HG02938 (cell line): ENCODE results near the gene APOL6.
"Not testable (repeated sequence)": the region's sequence is repeated elsewhere in the genome, so short reads cannot be mapped to it uniquely, and the experiment has no call there.

ENCODE experiments used
- ATAC-seq: cut with Tn5 transposase; IDR thresholded peaks from one replicate; pipeline ENCODE4 v1.9.1; 2021; ENCODE audit warnings: mild to moderate bottlenecking, moderate library complexity; ENCODE audit not compliant: unreplicated experiment

APOL6 gene

GRCh38 chr22:35634943-35635540 is 13.2 kb upstream of the APOL6 start:
- ATAC-seq: no peak

GRCh38 chr22:35637254-35637653 is 11.0 kb upstream of the APOL6 start:
- no peak for ATAC-seq

GRCh38 chr22:35638001-35638400 is 10.2 kb upstream of the APOL6 start:
- ATAC-seq: no peak

- ATAC-seq: no peak
These were observed 9.8 kb upstream of the APOL6 start for GRCh38 chr22:35638410-35638809.

- ATAC-seq: no peak
These were observed 6.6 kb upstream of the APOL6 start for GRCh38 chr22:35641494-35642120.

DNA sequence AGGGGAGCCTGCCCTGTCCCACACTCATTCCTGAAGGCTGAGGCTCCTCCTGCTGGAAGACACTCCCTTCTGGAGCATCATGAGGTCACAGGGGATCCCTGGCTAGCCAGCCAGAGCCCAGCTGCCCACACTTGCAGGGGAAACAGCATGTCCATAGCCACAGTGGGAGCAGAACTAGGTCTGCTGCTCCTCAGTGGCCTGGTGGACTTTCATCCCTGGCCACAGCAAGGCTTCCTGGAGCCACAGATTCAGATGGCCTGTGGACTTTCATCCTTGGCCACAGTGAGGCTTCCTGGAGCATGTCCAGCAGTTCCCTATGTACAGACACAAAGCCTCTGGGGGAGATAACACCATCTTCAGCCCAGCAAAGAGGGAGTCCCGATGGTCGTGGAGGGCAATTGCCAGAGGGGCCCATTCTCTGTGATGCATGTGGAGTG is 5.9 kb upstream of the APOL6 start:
- ATAC-seq: no peak

- ATAC-seq: no peak
These were observed 4.3 kb upstream of the APOL6 start for GRCh38 chr22:35643991-35644390.

DNA sequence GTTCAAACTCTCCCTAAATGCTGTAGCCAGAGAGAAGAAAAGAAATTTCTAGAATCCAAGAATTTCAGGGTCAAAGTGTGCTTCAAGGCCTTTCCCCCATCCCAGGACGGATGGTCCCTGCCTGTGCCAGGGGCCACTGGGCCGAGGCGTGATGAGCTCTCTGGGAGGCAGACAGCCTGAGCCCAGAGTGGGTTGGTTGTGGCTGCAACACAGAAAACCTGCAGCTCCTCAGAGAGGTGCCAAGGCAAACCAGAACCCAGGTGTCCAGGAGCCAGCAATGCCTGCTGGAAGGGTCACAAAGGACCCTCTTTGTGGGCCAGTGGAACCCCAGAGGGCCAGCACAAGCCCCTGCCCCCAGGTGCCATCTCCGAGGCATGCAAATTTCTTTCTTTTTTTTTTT is 2.6 kb upstream of the APOL6 start:
- ATAC-seq: no peak

- peak; percentile 17 for ATAC-seq
These were observed 844 bp downstream of the APOL6 start for GRCh38 chr22:35649026-35649553.

- ATAC-seq: no peak
These were observed 1.5 kb downstream of the APOL6 start for GRCh38 chr22:35649636-35650250.

DNA sequence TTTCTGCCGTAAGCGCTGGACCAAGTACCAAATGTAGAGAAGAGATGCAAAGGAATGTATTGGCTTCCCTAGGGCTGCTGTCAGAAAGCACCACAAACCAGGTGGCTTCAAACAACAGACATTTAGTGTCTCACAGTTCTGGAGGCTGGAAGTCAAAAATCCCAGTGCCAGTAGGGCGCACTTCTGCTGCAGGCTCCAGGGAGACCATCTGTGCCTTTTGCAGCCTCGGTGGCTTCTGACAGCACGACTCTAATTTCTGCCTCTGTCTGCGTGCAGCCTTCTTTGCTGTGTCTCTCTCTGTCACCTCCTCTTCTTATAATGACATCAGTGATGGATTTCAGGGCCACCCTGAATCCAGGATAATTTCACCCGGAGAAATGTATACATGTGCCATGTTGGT is 2.8 kb downstream of the APOL6 start:
- ATAC-seq: no peak

DNA sequence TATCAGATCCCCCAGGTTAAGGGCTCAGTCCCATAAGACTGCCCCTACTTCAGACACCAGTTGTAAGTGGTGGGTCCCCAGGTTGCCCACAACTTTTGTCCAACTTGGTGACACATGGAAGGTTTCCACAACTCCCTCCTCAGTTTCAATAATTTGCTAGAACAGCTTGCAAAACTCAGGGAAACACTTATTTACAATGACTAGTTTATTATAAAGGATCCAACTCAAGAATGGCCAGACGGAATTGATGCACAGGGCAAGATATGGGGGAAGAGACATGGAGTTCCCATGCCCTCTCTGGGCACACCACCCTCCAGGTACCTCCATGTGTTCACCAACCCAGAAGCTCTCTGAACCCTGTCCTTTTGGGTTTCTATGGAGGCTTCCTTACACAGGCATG is 5.6 kb downstream of the APOL6 start:
- ATAC-seq: no peak

DNA sequence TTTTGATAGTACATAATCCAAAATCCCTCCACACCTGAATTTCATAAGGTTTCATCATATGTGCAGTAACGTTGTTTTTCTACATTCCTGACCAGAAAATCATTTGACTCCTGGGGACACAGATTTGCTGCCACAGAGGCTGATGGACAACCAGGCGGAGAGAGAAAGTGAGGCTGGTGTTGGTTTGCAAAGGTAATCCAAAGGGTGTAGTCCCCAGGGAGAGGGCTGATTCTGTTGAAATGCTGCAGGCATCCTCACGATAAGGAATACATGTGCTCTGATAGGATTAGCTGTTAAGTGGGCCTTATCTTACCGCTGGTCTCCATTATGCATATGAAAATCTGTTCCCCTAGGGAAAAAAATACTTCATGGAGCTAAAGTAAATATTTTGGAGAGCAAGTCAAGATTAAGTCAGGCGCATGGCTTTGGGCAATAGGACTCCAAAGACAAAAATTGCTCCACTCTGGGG is 8.1 kb downstream of the APOL6 start:
- no peak for ATAC-seq

GRCh38 chr22:35657571-35658312 is 9.5 kb downstream of the APOL6 start:
- no peak for ATAC-seq

- no peak for ATAC-seq
These were observed 12.3 kb downstream of the APOL6 start for GRCh38 chr22:35660291-35661127.

DNA sequence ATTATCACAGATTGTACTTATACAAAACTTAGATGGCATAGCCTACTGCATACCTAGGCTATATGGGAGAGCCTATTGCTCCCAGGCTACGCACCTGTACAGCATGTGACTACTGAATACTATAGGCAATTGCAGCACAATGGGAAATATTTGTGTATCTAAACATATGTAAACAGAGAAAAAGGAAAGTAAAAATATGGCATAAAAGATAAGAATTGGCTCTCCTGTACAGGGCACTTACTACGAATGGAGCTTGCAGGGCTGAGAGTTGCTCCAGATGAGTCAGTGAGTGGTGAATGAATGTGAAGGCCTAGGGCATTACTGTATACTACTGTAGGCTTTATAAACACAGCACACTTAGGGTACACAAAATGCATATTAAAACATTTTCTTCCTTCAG is 13.2 kb downstream of the APOL6 start:
- no peak for ATAC-seq

GRCh38 chr22:35662914-35663313 is 14.7 kb downstream of the APOL6 start:
- ATAC-seq: no peak

GRCh38 chr22:35663371-35663770 is 15.1 kb downstream of the APOL6 start:
- no peak for ATAC-seq

- ATAC-seq: no peak
These were observed 16.8 kb downstream of the APOL6 start for GRCh38 chr22:35664955-35665587.

DNA sequence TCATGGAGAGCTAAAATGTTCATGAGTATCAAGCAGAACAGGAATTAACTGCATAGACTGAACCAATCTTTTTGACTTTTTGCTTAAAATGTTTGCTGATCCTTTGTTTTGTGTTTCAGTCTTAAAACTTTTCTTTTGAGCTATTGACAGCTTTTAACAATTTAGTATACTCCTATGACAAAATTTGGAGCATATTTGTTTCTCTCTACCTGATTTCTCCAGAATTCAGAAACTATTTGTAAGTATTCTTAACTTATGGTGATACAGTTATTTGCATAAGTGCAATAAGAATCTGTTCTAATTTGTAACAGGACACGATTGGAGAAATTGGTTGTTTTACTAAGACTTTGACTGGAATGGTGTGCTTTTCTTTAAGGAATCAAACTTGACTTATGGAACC is 18.5 kb downstream of the APOL6 start:
- not testable (repeated sequence) for ATAC-seq
